Measurements from ENCODE around the gene CYBRD1. TPM values are rescaled to one million over a fixed set of nuclear protein-coding genes. Genes with fewer than 3 reads are reported as not detected.

CYBRD1 gene
- total RNA-seq, 1 experiment from 2014 or later: 7.9 TPM

DNA sequence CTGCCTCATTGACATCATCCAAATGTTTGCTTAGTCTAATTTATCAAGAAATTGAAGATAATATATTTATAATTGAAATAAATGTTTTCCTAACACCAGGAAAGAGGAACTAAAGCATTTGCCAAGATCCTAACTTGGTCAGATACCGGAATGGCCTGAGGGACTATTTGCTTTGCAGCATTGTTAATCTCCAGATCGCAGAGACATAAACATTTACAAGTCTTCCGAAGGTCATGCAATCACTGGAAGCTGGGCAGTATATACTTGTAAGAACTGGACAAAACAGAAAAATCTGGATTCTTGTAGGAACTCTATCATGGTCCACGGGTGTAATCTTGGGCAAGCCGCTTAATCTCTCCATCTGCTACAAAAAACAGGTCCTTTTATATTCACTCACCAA is 42.2 kb downstream of the CYBRD1 start:
- H3K36me3 Mint-ChIP-seq: no peaks in the 10 kb centered on the region
- peaks cover 3% of the 10 kb centered on the region; the same call in 1 of the 2 replicates for H3K9me3 Mint-ChIP-seq
- ChIA-PET CTCF (no interaction called here), POLR2A (interaction anchor here (0.6 kb wide), 1 partner anchor 256 kb away, joined by 4 read pairs; no protein-coding TSS in a partner anchor)
- no peak overlapping the region for H3K27ac Mint-ChIP-seq
- peaks cover 8% of the 10 kb centered on the region for H3K4me1 Mint-ChIP-seq
- H3K4me3 Mint-ChIP-seq: no peak overlapping the region
- no peaks in the 10 kb centered on the region; the same call in 1 of the 2 replicates for H3K27me3 Mint-ChIP-seq (ENCODE audit: low read depth)
- no peak for ATAC-seq
- TF ChIP-seq, protein P1, sequence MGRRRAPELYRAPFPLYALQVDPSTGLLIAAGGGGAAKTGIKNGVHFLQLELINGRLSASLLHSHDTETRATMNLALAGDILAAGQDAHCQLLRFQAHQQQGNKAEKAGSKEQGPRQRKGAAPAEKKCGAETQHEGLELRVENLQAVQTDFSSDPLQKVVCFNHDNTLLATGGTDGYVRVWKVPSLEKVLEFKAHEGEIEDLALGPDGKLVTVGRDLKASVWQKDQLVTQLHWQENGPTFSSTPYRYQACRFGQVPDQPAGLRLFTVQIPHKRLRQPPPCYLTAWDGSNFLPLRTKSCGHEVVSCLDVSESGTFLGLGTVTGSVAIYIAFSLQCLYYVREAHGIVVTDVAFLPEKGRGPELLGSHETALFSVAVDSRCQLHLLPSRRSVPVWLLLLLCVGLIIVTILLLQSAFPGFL (CRISPR knock-in tag; IDR thresholded peaks at IDR 0.05; ENCODE audit: borderline replicate concordance): no peak
- TF ChIP-seq SP1 (CRISPR knock-in tag; conservative IDR thresholded peaks at IDR 0.05) (no peak), RELA (CRISPR knock-in tag; IDR thresholded peaks at IDR 0.05; ENCODE audit: borderline replicate concordance) (no peak), ZNF416 (CRISPR knock-in tag; IDR thresholded peaks at IDR 0.05) (no peak), GRHL2 (CRISPR knock-in tag; IDR thresholded peaks at IDR 0.05; ENCODE audit: insufficient replicate concordance, severe bottlenecking) (no peak), FOXP1 (CRISPR knock-in tag; IDR thresholded peaks at IDR 0.05; ENCODE audit: borderline replicate concordance) (no peak), ESRRA (CRISPR knock-in tag; IDR thresholded peaks at IDR 0.05; ENCODE audit: borderline replicate concordance) (no peak), ZBTB43 (CRISPR knock-in tag; IDR thresholded peaks at IDR 0.05) (no peak), TEAD1 (CRISPR knock-in tag; IDR thresholded peaks at IDR 0.05) (no peak)
- TF ChIP-seq, protein P2, sequence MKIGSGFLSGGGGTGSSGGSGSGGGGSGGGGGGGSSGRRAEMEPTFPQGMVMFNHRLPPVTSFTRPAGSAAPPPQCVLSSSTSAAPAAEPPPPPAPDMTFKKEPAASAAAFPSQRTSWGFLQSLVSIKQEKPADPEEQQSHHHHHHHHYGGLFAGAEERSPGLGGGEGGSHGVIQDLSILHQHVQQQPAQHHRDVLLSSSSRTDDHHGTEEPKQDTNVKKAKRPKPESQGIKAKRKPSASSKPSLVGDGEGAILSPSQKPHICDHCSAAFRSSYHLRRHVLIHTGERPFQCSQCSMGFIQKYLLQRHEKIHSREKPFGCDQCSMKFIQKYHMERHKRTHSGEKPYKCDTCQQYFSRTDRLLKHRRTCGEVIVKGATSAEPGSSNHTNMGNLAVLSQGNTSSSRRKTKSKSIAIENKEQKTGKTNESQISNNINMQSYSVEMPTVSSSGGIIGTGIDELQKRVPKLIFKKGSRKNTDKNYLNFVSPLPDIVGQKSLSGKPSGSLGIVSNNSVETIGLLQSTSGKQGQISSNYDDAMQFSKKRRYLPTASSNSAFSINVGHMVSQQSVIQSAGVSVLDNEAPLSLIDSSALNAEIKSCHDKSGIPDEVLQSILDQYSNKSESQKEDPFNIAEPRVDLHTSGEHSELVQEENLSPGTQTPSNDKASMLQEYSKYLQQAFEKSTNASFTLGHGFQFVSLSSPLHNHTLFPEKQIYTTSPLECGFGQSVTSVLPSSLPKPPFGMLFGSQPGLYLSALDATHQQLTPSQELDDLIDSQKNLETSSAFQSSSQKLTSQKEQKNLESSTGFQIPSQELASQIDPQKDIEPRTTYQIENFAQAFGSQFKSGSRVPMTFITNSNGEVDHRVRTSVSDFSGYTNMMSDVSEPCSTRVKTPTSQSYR (CRISPR knock-in tag; IDR thresholded peaks at IDR 0.05): no peak
- TF ChIP-seq, protein P3, sequence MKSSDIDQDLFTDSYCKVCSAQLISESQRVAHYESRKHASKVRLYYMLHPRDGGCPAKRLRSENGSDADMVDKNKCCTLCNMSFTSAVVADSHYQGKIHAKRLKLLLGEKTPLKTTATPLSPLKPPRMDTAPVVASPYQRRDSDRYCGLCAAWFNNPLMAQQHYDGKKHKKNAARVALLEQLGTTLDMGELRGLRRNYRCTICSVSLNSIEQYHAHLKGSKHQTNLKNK (CRISPR knock-in tag; IDR thresholded peaks at IDR 0.05): no peak
- TF ChIP-seq, protein P4, sequence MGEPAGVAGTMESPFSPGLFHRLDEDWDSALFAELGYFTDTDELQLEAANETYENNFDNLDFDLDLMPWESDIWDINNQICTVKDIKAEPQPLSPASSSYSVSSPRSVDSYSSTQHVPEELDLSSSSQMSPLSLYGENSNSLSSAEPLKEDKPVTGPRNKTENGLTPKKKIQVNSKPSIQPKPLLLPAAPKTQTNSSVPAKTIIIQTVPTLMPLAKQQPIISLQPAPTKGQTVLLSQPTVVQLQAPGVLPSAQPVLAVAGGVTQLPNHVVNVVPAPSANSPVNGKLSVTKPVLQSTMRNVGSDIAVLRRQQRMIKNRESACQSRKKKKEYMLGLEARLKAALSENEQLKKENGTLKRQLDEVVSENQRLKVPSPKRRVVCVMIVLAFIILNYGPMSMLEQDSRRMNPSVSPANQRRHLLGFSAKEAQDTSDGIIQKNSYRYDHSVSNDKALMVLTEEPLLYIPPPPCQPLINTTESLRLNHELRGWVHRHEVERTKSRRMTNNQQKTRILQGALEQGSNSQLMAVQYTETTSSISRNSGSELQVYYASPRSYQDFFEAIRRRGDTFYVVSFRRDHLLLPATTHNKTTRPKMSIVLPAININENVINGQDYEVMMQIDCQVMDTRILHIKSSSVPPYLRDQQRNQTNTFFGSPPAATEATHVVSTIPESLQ (CRISPR knock-in tag; IDR thresholded peaks at IDR 0.05): no peak
- no peak for DNase-seq (ENCODE audit: low spot score)

DNA sequence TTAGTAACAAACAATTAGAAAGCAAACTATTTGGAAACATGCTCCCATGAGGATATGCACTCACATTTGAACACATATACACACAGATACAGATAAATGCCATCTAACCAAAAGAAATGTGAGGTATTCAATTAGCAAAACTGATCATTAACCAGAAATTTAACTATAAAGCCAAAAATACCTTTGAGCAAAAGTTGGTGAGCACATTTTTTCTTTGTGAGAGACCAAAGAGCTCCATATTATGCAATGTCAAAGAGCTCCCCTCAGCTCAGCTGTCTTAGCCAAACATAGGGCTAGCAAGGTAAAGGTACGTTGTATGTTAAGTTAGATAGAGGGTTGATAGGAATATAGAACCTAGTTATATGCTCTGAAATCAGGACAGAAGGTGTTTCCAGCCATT is 43.8 kb downstream of the CYBRD1 start:
- H3K27ac Mint-ChIP-seq: no peak overlapping the region
- ChIA-PET CTCF (no interaction called here), POLR2A (no interaction called here)
- peaks cover 10% of the 10 kb centered on the region for H3K4me1 Mint-ChIP-seq
- ATAC-seq (no peak), DNase-seq (ENCODE audit: low spot score) (no peak)
- no peak overlapping the region for H3K4me3 Mint-ChIP-seq
- peaks cover 3% of the 10 kb centered on the region; the same call in 1 of the 2 replicates for H3K9me3 Mint-ChIP-seq
- H3K27me3 Mint-ChIP-seq (ENCODE audit: low read depth): no peaks in the 10 kb centered on the region; the same call in 1 of the 2 replicates
- H3K36me3 Mint-ChIP-seq: no peaks in the 10 kb centered on the region
- TF ChIP-seq ZNF219 (CRISPR knock-in tag; IDR thresholded peaks at IDR 0.05; ENCODE audit: borderline replicate concordance) (no peak), TEAD1 (CRISPR knock-in tag; IDR thresholded peaks at IDR 0.05) (no peak), TCF7 (CRISPR knock-in tag; IDR thresholded peaks at IDR 0.05; ENCODE audit: low read depth) (no peak), RELA (CRISPR knock-in tag; IDR thresholded peaks at IDR 0.05; ENCODE audit: borderline replicate concordance) (no peak), FOXJ3 (CRISPR knock-in tag; IDR thresholded peaks at IDR 0.05; ENCODE audit: borderline replicate concordance) (no peak), ZNF232 (CRISPR knock-in tag; IDR thresholded peaks at IDR 0.05) (no peak), ZNF425 (CRISPR knock-in tag; conservative IDR thresholded peaks at IDR 0.05) (no peak), RORB (CRISPR knock-in tag; IDR thresholded peaks at IDR 0.05) (no peak), SMAD3 (CRISPR knock-in tag; IDR thresholded peaks at IDR 0.05; ENCODE audit: borderline replicate concordance) (no peak), GRHL2 (CRISPR knock-in tag; IDR thresholded peaks at IDR 0.05; ENCODE audit: insufficient replicate concordance, severe bottlenecking) (no peak), NR3C1 (CRISPR knock-in tag; conservative IDR thresholded peaks at IDR 0.05; ENCODE audit: low read depth) (no peak), JUN (CRISPR knock-in tag; IDR thresholded peaks at IDR 0.05) (no peak), MXD4 (CRISPR knock-in tag; IDR thresholded peaks at IDR 0.05; ENCODE audit: borderline replicate concordance) (no peak), IRF2 (CRISPR knock-in tag; IDR thresholded peaks at IDR 0.05; ENCODE audit: borderline replicate concordance, low read depth) (no peak)
- TF ChIP-seq, protein P5, sequence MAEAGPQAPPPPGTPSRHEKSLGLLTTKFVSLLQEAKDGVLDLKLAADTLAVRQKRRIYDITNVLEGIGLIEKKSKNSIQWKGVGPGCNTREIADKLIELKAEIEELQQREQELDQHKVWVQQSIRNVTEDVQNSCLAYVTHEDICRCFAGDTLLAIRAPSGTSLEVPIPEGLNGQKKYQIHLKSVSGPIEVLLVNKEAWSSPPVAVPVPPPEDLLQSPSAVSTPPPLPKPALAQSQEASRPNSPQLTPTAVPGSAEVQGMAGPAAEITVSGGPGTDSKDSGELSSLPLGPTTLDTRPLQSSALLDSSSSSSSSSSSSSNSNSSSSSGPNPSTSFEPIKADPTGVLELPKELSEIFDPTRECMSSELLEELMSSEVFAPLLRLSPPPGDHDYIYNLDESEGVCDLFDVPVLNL (CRISPR knock-in tag; IDR thresholded peaks at IDR 0.05; ENCODE audit: borderline replicate concordance, low read depth): no peak

All from WTC11 (cell line).